Measurements from ENCODE around the gene STPG2. TPM values are rescaled to one million over a fixed set of nuclear protein-coding genes. Genes with fewer than 3 reads are reported as not detected.

STPG2 gene
- total and polyA plus RNA-seq, 3 donors from 2014 or later: 2.6 to 3.7 (median 2.7) TPM

GRCh38 chr4:97627750-97628149 lies 515.5 kb downstream of the STPG2 start:
- intact Hi-C loops (cut with DNase I; ENCODE audit: low total_unique reads): no loop called here
- Histone ChIP-seq H3K36me3 (ENCODE audit: low read depth, missing control alignments) (no peaks in the 10 kb centered on the region), H3K27ac (no peak overlapping the region), H3K9me3 (no peaks in the 10 kb centered on the region), H3K27me3 (no peaks in the 10 kb centered on the region), H3K4me1 (no peaks in the 10 kb centered on the region), H3K4me3 (no peak overlapping the region)
- WGBS, 2 donors: 85 to 92% methylated on average over 4 of the region's 4 CpGs
- TF ChIP-seq CTCF (IDR thresholded peaks at IDR 0.05) (no peak), POLR2A (IDR thresholded peaks at IDR 0.05) (no peak)
- no peak for DNase-seq

GRCh38 chr4:97624204-97624603 lies 519.1 kb downstream of the STPG2 start:
- TF ChIP-seq POLR2A (IDR thresholded peaks at IDR 0.05) (no peak), CTCF (IDR thresholded peaks at IDR 0.05) (no peak)
- Histone ChIP-seq H3K27me3 (no peaks in the 10 kb centered on the region), H3K9me3 (no peaks in the 10 kb centered on the region), H3K27ac (no peak overlapping the region), H3K36me3 (ENCODE audit: low read depth, missing control alignments) (no peaks in the 10 kb centered on the region), H3K4me1 (no peaks in the 10 kb centered on the region), H3K4me3 (no peak overlapping the region)
- intact Hi-C loops (cut with DNase I; ENCODE audit: low total_unique reads): no loop called here
- WGBS, 2 donors: 91 to 93% methylated on average over 4 of the region's 4 CpGs
- no peak for DNase-seq

- TF ChIP-seq POLR2A (IDR thresholded peaks at IDR 0.05): no peak
- Histone ChIP-seq H3K36me3 (ENCODE audit: low read depth, missing control alignments) (no peaks in the 10 kb centered on the region), H3K4me1 (peaks cover 3% of the 10 kb centered on the region), H3K4me3 (no peak overlapping the region), H3K9me3 (no peaks in the 10 kb centered on the region), H3K27ac (no peak overlapping the region), H3K27me3 (no peaks in the 10 kb centered on the region)
- intact Hi-C loops (cut with DNase I; ENCODE audit: low total_unique reads): no loop called here
- DNase-seq: no peak
- 18 to 29% methylated on average over 2 of the region's 2 CpGs for WGBS, 2 donors
These were observed 537.3 kb downstream of the STPG2 start for GRCh38 chr4:97605932-97606331.

- 95 to 96% methylated on average over 9 of the region's 9 CpGs for WGBS, 2 donors
- Histone ChIP-seq H3K27me3 (no peaks in the 10 kb centered on the region), H3K36me3 (ENCODE audit: low read depth, missing control alignments) (no peaks in the 10 kb centered on the region), H3K9me3 (no peaks in the 10 kb centered on the region), H3K4me1 (no peaks in the 10 kb centered on the region), H3K27ac (no peak overlapping the region), H3K4me3 (no peak overlapping the region)
- DNase-seq: no peak
- intact Hi-C loops (cut with DNase I; ENCODE audit: low total_unique reads): no loop called here
- TF ChIP-seq CTCF (IDR thresholded peaks at IDR 0.05) (no peak), POLR2A (IDR thresholded peaks at IDR 0.05) (no peak)
These were observed 550.0 kb downstream of the STPG2 start for GRCh38 chr4:97593248-97593647.

GRCh38 chr4:97590266-97590665 lies 553.0 kb downstream of the STPG2 start:
- Histone ChIP-seq H3K36me3 (ENCODE audit: low read depth, missing control alignments) (no peaks in the 10 kb centered on the region), H3K27me3 (no peaks in the 10 kb centered on the region), H3K9me3 (no peaks in the 10 kb centered on the region), H3K4me1 (no peaks in the 10 kb centered on the region), H3K4me3 (no peak overlapping the region), H3K27ac (no peak overlapping the region)
- TF ChIP-seq POLR2A (IDR thresholded peaks at IDR 0.05): no peak
- no peak for TF ChIP-seq CTCF (IDR thresholded peaks at IDR 0.05)
- DNase-seq: no peak
- intact Hi-C loops (cut with DNase I; ENCODE audit: low total_unique reads): no loop called here
- 72 to 81% methylated on average over 4 of the region's 4 CpGs for WGBS, 2 donors
